ENCODE results near the gene PSEN2. TPM values are rescaled to one million over a fixed set of nuclear protein-coding genes. Genes with fewer than 3 reads are reported as not detected.

PSEN2 gene
- polyA plus RNA-seq, 1 donor (not counting 4 experiments of a cell fraction or from before 2014, with no cell fraction given) = 9.5 TPM

- H3K27ac ChIP-seq (ENCODE audit: control insufficient read depth, insufficient read depth, low read length) = no peak overlapping the region
Measured at GRCh38 chr1:226895644-226896043, 25.2 kb downstream of the PSEN2 start.

GRCh38 chr1:226898246-226898645 lies 27.8 kb downstream of the PSEN2 start:
- Histone ChIP-seq H3K9me1 (ENCODE audit: control insufficient read depth, extremely low read depth, insufficient read depth, low read length) (no peaks in the 10 kb centered on the region), H3K9ac (ENCODE audit: control insufficient read depth, extremely low read depth, insufficient read depth, low read length) (no peak overlapping the region), H3K27ac (ENCODE audit: control insufficient read depth, insufficient read depth, low read length) (no peak overlapping the region), H3K9me3 (ENCODE audit: control insufficient read depth, low read depth, low read length) (no peaks in the 10 kb centered on the region), H2AFZ (ENCODE audit: control insufficient read depth, low read length) (no peak overlapping the region), H4K20me1 (ENCODE audit: control insufficient read depth, extremely low read depth, insufficient read depth, low read length) (no peaks in the 10 kb centered on the region), H3K4me1 (ENCODE audit: control insufficient read depth, extremely low read depth, insufficient read depth, low read length) (no peaks in the 10 kb centered on the region), H3K4me2 (ENCODE audit: control insufficient read depth, extremely low read depth, insufficient read depth, low read depth, low read length) (no peak overlapping the region), H3K36me3 (ENCODE audit: control insufficient read depth in 2 of 2, extremely low read depth in 1 of 2, insufficient read depth in 2 of 2, low read length in 2 of 2) (peaks cover 0 to 12% of the 10 kb centered on the region in 2 experiments), H3K4me3 (ENCODE audit: control insufficient read depth in 2 of 3, extremely low read depth in 1 of 3, insufficient read depth in 2 of 3, low read depth in 1 of 3, low read length in 3 of 3) (no peak overlapping the region), H3K27me3 (ENCODE audit: control insufficient read depth, extremely low read depth, insufficient read depth, low read length) (no peaks in the 10 kb centered on the region), H3K79me2 (ENCODE audit: control insufficient read depth, insufficient read depth, low read length) (no peaks in the 10 kb centered on the region)
- TF ChIP-seq, protein P1, sequence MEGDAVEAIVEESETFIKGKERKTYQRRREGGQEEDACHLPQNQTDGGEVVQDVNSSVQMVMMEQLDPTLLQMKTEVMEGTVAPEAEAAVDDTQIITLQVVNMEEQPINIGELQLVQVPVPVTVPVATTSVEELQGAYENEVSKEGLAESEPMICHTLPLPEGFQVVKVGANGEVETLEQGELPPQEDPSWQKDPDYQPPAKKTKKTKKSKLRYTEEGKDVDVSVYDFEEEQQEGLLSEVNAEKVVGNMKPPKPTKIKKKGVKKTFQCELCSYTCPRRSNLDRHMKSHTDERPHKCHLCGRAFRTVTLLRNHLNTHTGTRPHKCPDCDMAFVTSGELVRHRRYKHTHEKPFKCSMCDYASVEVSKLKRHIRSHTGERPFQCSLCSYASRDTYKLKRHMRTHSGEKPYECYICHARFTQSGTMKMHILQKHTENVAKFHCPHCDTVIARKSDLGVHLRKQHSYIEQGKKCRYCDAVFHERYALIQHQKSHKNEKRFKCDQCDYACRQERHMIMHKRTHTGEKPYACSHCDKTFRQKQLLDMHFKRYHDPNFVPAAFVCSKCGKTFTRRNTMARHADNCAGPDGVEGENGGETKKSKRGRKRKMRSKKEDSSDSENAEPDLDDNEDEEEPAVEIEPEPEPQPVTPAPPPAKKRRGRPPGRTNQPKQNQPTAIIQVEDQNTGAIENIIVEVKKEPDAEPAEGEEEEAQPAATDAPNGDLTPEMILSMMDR (optimal IDR thresholded peaks at IDR 0.05 in 1 of 3, IDR thresholded peaks at IDR 0.05 in 1 of 3, conservative IDR thresholded peaks at IDR 0.05 in 1 of 3; ENCODE audit: extremely low read depth in 1 of 3, insufficient read depth in 2 of 3, low read length in 3 of 3) = no peak
- TF ChIP-seq EZH2 (IDR thresholded peaks at IDR 0.05; ENCODE audit: low read length) = no peak
- FAIRE-seq = no peak
- dilution Hi-C loops (cut with MboI; ENCODE audit: extremely low pct_ligation_motif_present, low sequenced_read_pairs) = no loop called here
- DNase-seq (ENCODE audit: low read depth, low spot score) = no peak

More at GRCh38 chr1:226895644-226896043, 25.2 kb downstream of the PSEN2 start:
- Histone ChIP-seq H3K9me3 (ENCODE audit: control insufficient read depth, low read depth, low read length) (no peaks in the 10 kb centered on the region), H3K4me1 (ENCODE audit: control insufficient read depth, extremely low read depth, insufficient read depth, low read length) (no peaks in the 10 kb centered on the region), H3K27me3 (ENCODE audit: control insufficient read depth, extremely low read depth, insufficient read depth, low read length) (no peaks in the 10 kb centered on the region), H3K79me2 (ENCODE audit: control insufficient read depth, insufficient read depth, low read length) (no peaks in the 10 kb centered on the region), H2AFZ (ENCODE audit: control insufficient read depth, low read length) (no peak overlapping the region), H3K9ac (ENCODE audit: control insufficient read depth, extremely low read depth, insufficient read depth, low read length) (no peak overlapping the region), H4K20me1 (ENCODE audit: control insufficient read depth, extremely low read depth, insufficient read depth, low read length) (no peaks in the 10 kb centered on the region), H3K4me3 (ENCODE audit: control insufficient read depth in 2 of 3, extremely low read depth in 1 of 3, insufficient read depth in 2 of 3, low read depth in 1 of 3, low read length in 3 of 3) (no peak overlapping the region), H3K9me1 (ENCODE audit: control insufficient read depth, extremely low read depth, insufficient read depth, low read length) (no peaks in the 10 kb centered on the region), H3K36me3 (ENCODE audit: control insufficient read depth in 2 of 2, extremely low read depth in 1 of 2, insufficient read depth in 2 of 2, low read length in 2 of 2) (peaks cover 0 to 22% of the 10 kb centered on the region in 2 experiments), H3K4me2 (ENCODE audit: control insufficient read depth, extremely low read depth, insufficient read depth, low read depth, low read length) (no peak overlapping the region)
- dilution Hi-C loops (cut with MboI; ENCODE audit: extremely low pct_ligation_motif_present, low sequenced_read_pairs) = no loop called here
- TF ChIP-seq EZH2 (IDR thresholded peaks at IDR 0.05; ENCODE audit: low read length) = no peak
- TF ChIP-seq, protein P1 (optimal IDR thresholded peaks at IDR 0.05 in 1 of 3, IDR thresholded peaks at IDR 0.05 in 1 of 3, conservative IDR thresholded peaks at IDR 0.05 in 1 of 3; ENCODE audit: extremely low read depth in 1 of 3, insufficient read depth in 2 of 3, low read length in 3 of 3) = no peak
- no peak for DNase-seq (ENCODE audit: low read depth, low spot score)
- no peak for FAIRE-seq
